SU-DHL-6 (cell line): ENCODE measurements around the gene TYRO3.
"Not testable (repeated sequence)": the region's sequence is repeated elsewhere in the genome, so short reads cannot be mapped to it uniquely, and the experiment has no call there.

Experiments used
- EZH2phosphoT487 ChIP-seq: fragments of 200-600 bp; sonication (generic), shearing (Covaris generic); conservative IDR thresholded peaks from 2 replicates; pipeline ENCODE4 v1.6.1; 2018; ENCODE audit warnings: mild to moderate bottlenecking, antibody characterized with exemption, low read length, moderate library complexity, mixed read lengths
- TF ChIP-seq, protein P1 (sequence below): fragments of 200-600 bp; sonication (generic); IDR thresholded peaks from one replicate; pipeline ENCODE4 v1.5.1; 2017; ENCODE audit warnings: antibody characterized with exemption, mild to moderate bottlenecking, low read length, moderate library complexity; ENCODE audit not compliant: insufficient read depth, poor library complexity, severe bottlenecking

DNA sequence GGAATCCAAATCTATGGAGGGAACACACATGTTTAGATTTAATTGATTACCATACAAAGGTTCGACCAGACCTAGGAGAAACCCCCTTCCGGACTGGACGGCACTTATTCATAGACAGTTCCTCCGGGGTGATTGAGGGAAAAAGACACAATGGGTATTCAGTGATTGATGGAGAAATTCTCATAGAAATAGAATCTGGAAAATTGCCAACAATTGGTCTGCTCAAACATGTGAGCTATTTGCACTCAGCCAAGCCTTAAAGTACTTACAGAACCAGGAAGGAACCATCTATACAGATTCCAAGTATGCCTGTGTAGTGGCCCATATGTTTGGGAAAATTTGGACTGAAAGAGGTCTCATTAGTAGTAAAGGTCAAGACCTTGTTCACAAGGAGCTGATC is 30.0 kb downstream of the TYRO3 start:
- TF ChIP-seq, protein P1, sequence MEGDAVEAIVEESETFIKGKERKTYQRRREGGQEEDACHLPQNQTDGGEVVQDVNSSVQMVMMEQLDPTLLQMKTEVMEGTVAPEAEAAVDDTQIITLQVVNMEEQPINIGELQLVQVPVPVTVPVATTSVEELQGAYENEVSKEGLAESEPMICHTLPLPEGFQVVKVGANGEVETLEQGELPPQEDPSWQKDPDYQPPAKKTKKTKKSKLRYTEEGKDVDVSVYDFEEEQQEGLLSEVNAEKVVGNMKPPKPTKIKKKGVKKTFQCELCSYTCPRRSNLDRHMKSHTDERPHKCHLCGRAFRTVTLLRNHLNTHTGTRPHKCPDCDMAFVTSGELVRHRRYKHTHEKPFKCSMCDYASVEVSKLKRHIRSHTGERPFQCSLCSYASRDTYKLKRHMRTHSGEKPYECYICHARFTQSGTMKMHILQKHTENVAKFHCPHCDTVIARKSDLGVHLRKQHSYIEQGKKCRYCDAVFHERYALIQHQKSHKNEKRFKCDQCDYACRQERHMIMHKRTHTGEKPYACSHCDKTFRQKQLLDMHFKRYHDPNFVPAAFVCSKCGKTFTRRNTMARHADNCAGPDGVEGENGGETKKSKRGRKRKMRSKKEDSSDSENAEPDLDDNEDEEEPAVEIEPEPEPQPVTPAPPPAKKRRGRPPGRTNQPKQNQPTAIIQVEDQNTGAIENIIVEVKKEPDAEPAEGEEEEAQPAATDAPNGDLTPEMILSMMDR: not testable (repeated sequence)
- TF ChIP-seq EZH2phosphoT487: not testable (repeated sequence)
